GM21447 (cell line): ENCODE data around the gene KIF2C.
"Not testable (repeated sequence)": the region's sequence is repeated elsewhere in the genome, so short reads cannot be mapped to it uniquely, and the experiment has no call there.

Experiments used
- ATAC-seq: cut with Tn5 transposase; IDR thresholded peaks from one replicate; pipeline ENCODE4 v1.9.1; 2021; ENCODE audit not compliant: unreplicated experiment

The KIF2C gene

GRCh38 chr1:44792736-44793502, 53.3 kb downstream of the KIF2C start:
- ATAC-seq: no peak

DNA sequence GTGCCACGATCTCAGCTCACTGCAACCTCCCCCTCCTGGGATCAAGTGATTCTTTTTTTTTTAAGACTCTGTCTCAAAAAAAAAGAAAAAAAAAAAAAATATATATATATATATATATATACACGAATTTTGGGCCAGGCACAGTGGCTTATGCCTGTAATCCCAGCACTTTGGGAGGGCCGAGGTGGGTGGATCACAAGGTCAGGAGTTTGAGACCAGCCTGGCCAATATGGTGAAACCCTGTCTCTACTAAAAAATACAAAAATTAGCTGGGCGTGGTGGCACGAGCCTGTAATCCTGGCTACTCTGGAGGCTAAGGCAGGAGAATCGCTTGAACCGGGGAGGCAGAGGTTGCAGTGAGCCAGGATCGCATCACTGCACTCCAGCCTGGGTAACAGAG, 58.2 kb downstream of the KIF2C start:
- not testable (repeated sequence) for ATAC-seq

DNA sequence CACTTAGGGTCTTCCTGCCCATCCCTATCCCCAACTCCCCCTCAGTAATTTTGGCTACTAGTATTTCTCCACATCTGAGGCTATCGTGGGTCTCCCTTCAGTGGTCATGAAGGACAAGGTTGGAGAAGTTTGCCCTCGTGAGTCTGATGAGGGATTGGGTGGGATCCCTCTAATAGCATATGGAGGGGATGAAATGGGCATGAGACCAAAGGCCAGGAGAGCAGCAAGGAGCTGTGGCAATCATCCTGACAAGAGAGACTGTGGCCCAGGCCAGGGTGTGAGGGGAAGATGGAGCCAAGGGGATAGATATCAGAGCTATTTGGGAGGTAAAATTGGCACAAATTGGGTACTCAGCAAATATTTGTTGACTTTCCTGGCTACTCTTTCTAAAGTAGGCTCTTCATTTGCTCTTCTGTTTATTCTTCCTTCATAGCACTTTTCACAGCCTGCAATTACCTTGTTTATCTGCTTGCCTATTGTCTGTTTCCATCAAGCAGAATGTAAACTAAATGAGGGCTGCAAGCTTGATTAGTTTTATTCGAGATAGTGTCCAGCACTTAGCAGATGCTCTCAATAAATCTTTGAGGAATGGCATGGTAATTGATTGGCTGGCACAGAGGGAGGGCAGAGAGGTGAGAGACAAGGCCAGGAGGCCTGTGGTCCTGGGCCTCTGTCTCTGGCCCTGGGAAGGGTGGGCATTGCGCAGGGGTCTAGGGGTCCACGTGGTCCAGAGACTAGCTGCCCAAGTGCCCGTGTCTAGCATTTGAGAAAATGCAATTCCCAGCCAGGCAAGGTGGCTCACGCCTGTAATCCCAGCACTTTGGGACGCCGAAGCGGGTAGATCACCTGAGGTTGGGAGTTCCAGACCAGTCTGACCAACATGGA, 59.1 kb downstream of the KIF2C start:
- ATAC-seq: no peak

DNA sequence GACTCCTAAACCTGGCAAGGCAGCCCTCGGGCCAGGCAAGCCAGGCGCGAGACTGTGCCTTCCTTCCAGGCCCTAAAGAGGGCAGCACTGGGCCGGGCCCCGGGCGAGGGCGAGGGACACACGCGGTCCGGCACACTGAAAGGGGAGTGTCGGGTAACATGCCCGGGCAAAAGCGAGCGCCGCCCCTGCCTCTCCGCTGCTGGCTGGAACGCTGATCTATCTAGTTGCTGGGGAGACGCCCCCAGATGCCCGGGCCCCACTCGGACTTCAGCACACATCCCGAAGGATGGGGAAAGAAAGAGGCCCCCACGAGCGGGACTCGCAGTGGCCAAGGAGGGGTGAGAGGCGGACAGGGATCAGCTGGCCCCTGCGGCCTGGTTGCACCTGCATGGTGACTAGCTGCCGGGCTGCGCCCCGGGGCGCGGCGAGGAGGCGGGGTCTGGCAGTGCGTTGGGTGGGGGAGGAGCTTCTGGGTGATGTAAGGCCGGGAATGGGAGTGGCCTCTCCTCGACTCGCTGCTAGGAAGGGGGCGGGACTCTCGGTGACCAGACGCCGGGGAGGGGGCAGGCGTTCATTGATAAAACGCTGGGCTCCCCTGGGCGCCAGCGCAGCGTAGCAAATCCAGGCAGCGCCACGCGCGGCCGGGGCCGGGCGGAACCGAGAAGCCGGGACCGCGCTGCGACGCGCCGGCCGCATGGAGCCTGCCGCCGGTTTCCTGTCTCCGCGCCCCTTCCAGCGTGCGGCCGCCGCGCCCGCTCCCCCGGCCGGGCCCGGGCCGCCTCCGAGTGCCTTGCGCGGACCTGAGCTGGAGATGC, 60.3 kb downstream of the KIF2C start, which contains the start of gene PLK3:
TSS of gene PLK3 (plus strand) at position 608 of the 815 bp plus-strand sequence. CDS start at position 695, 87 bp downstream.
- ATAC-seq: peak; percentile 80

GRCh38 chr1:44801491-44802305, 62.1 kb downstream of the KIF2C start:
- no peak for ATAC-seq

GRCh38 chr1:44802306-44803061, 62.8 kb downstream of the KIF2C start:
- ATAC-seq: no peak

- ATAC-seq: no peak
Observed at GRCh38 chr1:44803062-44803311, 63.4 kb downstream of the KIF2C start.

- no peak for ATAC-seq
Observed at GRCh38 chr1:44803312-44804095, 63.9 kb downstream of the KIF2C start.

DNA sequence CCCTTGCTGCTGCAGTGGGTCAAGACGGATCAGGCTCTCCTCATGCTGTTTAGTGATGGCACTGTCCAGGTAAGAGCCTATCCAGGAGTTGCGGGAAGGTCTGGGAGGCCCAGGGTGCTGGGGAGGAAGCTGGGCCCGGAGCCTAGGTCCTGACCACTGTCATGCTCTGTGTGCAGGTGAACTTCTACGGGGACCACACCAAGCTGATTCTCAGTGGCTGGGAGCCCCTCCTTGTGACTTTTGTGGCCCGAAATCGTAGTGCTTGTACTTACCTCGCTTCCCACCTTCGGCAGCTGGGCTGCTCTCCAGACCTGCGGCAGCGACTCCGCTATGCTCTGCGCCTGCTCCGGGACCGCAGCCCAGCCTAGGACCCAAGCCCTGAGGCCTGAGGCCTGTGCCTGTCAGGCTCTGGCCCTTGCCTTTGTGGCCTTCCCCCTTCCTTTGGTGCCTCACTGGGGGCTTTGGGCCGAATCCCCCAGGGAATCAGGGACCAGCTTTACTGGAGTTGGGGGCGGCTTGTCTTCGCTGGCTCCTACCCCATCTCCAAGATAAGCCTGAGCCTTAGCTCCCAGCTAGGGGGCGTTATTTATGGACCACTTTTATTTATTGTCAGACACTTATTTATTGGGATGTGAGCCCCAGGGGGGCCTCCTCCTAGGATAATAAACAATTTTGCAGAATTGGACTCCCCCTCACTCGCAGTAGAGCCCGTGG, 65.8 kb downstream of the KIF2C start:
- no peak for ATAC-seq

DNA sequence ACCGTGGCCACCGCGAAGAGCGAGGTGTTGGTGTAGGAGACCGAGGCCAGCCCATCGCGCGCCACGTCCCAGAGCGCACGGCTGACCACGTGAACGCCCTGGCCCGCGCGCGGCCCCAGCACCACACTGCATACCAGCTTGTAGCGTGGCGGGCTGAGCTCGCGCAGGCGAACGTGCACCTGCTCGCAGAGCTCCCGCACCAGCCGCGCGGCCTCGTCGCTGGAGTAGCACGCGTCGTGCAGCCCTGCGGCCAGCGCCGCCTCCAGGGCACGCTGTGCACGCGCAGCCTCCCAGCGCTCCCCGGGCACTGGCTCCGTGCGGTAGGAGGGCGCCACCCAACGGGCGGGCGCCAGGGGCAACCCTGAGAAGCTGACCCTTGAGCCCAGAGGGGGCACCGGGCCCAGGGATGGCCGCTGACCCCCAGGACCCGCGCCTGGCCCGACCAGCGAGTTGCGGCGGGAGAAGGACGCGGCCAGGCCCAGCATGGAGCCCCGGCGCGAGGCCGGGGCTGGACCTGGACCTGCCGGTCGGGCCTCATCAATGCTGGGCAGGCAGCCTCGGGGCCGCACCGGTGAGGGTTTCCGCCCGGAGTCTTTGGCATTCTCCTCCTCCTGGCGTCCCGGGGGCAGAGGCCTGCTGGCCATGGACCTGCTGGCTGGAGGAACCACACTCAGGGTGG, 66.5 kb downstream of the KIF2C start:
- ATAC-seq: no peak

- no peak for ATAC-seq
Observed at GRCh38 chr1:44806704-44807363, 67.2 kb downstream of the KIF2C start, which contains the start of gene DYNLT4. DYNLT4 (minus strand) TSS chr1:44807351; CDS start chr1:44806668, 683 bp downstream.

DNA sequence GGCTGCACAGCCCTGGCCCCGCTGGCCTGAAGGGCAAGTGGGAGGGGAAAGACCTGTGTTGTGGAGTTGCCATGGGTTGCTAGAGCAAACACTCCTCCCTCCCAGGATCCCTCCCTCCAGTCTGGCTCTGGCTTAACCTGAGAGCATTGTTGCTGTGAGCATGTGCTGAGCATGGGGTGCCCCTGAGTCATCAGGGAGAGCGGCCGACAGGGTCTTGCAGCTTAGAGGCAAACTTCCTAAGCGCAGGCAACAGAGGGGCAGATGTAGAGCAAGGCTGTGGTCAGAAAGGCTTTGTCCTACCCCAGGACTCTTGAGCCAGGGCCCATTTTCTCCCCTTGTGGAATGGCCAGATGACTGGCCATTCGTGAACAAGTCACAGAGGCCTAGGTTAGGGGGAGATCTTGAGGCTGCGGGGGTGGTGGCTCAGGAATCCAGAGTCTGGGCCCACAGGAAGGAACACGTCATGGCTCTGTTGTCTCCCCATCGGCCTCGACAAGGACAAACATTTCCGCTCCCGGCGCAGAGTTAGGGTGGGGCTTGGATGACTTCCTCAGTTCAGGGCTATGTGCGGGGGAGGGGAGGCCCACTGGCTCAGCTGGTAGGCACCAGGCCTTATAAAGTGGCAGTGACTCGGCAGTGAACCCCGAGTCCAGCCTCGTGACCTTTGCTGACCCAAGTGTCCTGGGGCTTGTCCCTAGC, 67.9 kb downstream of the KIF2C start:
- peak; percentile 41 for ATAC-seq

GRCh38 chr1:44808063-44808937, 68.7 kb downstream of the KIF2C start, which contains the start of gene BTBD19:
BTBD19 (plus strand) TSS chr1:44808523; CDS start chr1:44808821, 298 bp downstream.
- ATAC-seq: peak; percentile 26

- peak; percentile 43 for ATAC-seq
Observed at GRCh38 chr1:44808938-44809917, 69.6 kb downstream of the KIF2C start.
